ENCODE results near the gene RBM41.

The RBM41 gene

GRCh38 chrX:107050195-107050709, 68.4 kb downstream of the RBM41 start:
- no peak overlapping the region for H3K4me3 ChIP-seq (ENCODE audit: low read depth, low read length)
- TF ChIP-seq CTCF (IDR thresholded peaks at IDR 0.05; ENCODE audit: low read depth, low read length) (no peak), MAX (IDR thresholded peaks at IDR 0.05; ENCODE audit: low read depth, low read length) (no peak), MYC (IDR thresholded peaks at IDR 0.05; ENCODE audit: low read depth, low read length) (no peak), POLR2A (IDR thresholded peaks at IDR 0.05; ENCODE audit: extremely low read depth, insufficient read length) (no peak)
- no peak for DNase-seq (ENCODE audit: low read depth)

- no peak for TF ChIP-seq MAX (IDR thresholded peaks at IDR 0.05; ENCODE audit: low read depth, low read length)
- TF ChIP-seq POLR2A (IDR thresholded peaks at IDR 0.05; ENCODE audit: extremely low read depth, insufficient read length): no peak
- no peak for TF ChIP-seq CTCF (IDR thresholded peaks at IDR 0.05; ENCODE audit: low read depth, low read length)
- no peak for TF ChIP-seq MYC (IDR thresholded peaks at IDR 0.05; ENCODE audit: low read depth, low read length)
- DNase-seq (ENCODE audit: low read depth): no peak
- H3K4me3 ChIP-seq (ENCODE audit: low read depth, low read length): no peak overlapping the region
These were observed 71.0 kb downstream of the RBM41 start for GRCh38 chrX:107047622-107048021.

GRCh38 chrX:107029752-107030151, 88.9 kb downstream of the RBM41 start:
- no peak overlapping the region for H3K4me3 ChIP-seq (ENCODE audit: low read depth, low read length)
- DNase-seq (ENCODE audit: low read depth): no peak
- TF ChIP-seq CTCF (IDR thresholded peaks at IDR 0.05; ENCODE audit: low read depth, low read length) (no peak), MAX (IDR thresholded peaks at IDR 0.05; ENCODE audit: low read depth, low read length) (no peak), POLR2A (IDR thresholded peaks at IDR 0.05; ENCODE audit: extremely low read depth, insufficient read length) (no peak), MYC (IDR thresholded peaks at IDR 0.05; ENCODE audit: low read depth, low read length) (no peak)

- TF ChIP-seq CTCF (IDR thresholded peaks at IDR 0.05; ENCODE audit: low read depth, low read length): peak; percentile 40
- no peak for TF ChIP-seq MAX (IDR thresholded peaks at IDR 0.05; ENCODE audit: low read depth, low read length)
- DNase-seq (ENCODE audit: low read depth): peak; percentile 25
- no peak overlapping the region for H3K4me3 ChIP-seq (ENCODE audit: low read depth, low read length)
These were observed 93.1 kb downstream of the RBM41 start for GRCh38 chrX:107025545-107025944.

GRCh38 chrX:107014936-107015335, 103.7 kb downstream of the RBM41 start:
- no peak overlapping the region for H3K4me3 ChIP-seq (ENCODE audit: low read depth, low read length)
- TF ChIP-seq POLR2A (IDR thresholded peaks at IDR 0.05; ENCODE audit: extremely low read depth, insufficient read length) (no peak), MYC (IDR thresholded peaks at IDR 0.05; ENCODE audit: low read depth, low read length) (no peak), CTCF (IDR thresholded peaks at IDR 0.05; ENCODE audit: low read depth, low read length) (no peak), MAX (IDR thresholded peaks at IDR 0.05; ENCODE audit: low read depth, low read length) (no peak)
- no peak for DNase-seq (ENCODE audit: low read depth)
